GM18511 (cell line): ENCODE data around the gene CAPN1.

Experiments used
- ATAC-seq: cut with Tn5 transposase; IDR thresholded peaks from one replicate; pipeline ENCODE4 v1.9.1; 2021; ENCODE audit warnings: mild to moderate bottlenecking, moderate library complexity; ENCODE audit not compliant: unreplicated experiment

CAPN1 gene

DNA sequence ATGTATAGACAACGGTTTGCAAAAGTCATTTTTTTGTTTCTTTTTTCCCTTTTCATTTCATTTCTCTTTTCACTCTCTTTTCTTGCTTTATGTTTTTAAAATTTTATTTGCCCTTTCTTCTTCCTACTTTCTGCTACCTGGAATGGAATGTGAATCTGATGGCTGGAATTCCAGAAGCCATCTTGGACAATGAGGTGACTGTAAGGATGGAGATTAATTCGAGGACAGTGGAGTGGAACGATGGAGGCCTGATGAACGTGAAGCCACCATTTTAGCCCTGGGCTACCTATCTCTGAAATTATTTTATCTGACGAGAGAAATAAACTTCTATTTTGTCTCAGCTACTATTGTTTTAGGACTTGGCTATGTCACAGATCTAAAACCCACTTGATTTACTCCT lies 77.3 kb downstream of the CAPN1 start:
- no peak for ATAC-seq

DNA sequence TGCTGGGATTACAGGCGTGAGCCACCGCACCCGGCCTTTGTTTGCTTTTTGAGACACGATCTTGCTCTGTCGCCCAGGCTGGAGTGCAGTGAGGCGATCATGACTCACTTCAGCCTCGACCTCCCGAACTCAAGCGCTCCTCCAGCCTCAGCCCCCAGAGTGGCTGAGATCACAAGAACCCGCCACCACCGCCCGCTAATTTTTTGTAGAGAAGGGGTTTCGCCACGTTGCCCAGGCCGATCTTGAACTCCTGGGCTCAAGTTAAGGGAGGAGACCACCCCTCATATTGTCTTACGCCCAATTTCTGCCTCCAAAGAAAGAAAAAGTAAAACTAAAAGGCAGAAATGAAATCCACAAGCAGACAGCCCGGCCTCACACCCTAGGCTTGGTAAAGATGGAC lies 78.6 kb downstream of the CAPN1 start:
- no peak for ATAC-seq

- peak; percentile 23 for ATAC-seq
Measured at GRCh38 chr11:65260756-65261590, 79.2 kb downstream of the CAPN1 start.
